ENCODE measurements around the gene PERM1. TPM values are rescaled to one million over a fixed set of nuclear protein-coding genes. Genes with fewer than 3 reads are reported as not detected.
"Not testable (repeated sequence)": the region's sequence is repeated elsewhere in the genome, so short reads cannot be mapped to it uniquely, and the experiment has no call there.

Gene PERM1
- total RNA-seq, 1 donor from 2014 or later = not detected

GRCh38 chr1:952603-953002 lies 29.3 kb downstream of the PERM1 start:
- intact Hi-C loops (cut with micrococcal nuclease) = no loop called here

GRCh38 chr1:952201-952600 lies 29.7 kb downstream of the PERM1 start:
- intact Hi-C loops (cut with micrococcal nuclease) = no loop called here

- intact Hi-C loops (cut with micrococcal nuclease) = no loop called here
Measured at GRCh38 chr1:951364-951763, 30.5 kb downstream of the PERM1 start.

- intact Hi-C loops (cut with micrococcal nuclease) = no loop called here
Measured at GRCh38 chr1:950881-951280, 31.0 kb downstream of the PERM1 start.

GRCh38 chr1:950268-950667 lies 31.6 kb downstream of the PERM1 start:
- intact Hi-C loops (cut with micrococcal nuclease) = no loop called here

GRCh38 chr1:947958-948357 lies 33.9 kb downstream of the PERM1 start:
- intact Hi-C loops (cut with micrococcal nuclease) = no loop called here

- intact Hi-C loops (cut with micrococcal nuclease) = not testable (repeated sequence)
Measured at GRCh38 chr1:946811-947210, 35.1 kb downstream of the PERM1 start.

GRCh38 chr1:945688-946556 lies 36.0 kb downstream of the PERM1 start:
- intact Hi-C loops (cut with micrococcal nuclease) = no loop called here

- intact Hi-C loops (cut with micrococcal nuclease) = no loop called here
Measured at GRCh38 chr1:944341-945325, 37.3 kb downstream of the PERM1 start.

- intact Hi-C loops (cut with micrococcal nuclease) = no loop called here
Measured at GRCh38 chr1:943545-944340, 38.1 kb downstream of the PERM1 start.

GRCh38 chr1:942864-943533 lies 38.9 kb downstream of the PERM1 start:
- intact Hi-C loops (cut with micrococcal nuclease) = no loop called here

- intact Hi-C loops (cut with micrococcal nuclease) = no loop called here
Measured at GRCh38 chr1:942411-942821, 39.5 kb downstream of the PERM1 start.

GRCh38 chr1:941588-942383 lies 40.1 kb downstream of the PERM1 start:
- intact Hi-C loops (cut with micrococcal nuclease) = no loop called here

- intact Hi-C loops (cut with micrococcal nuclease) = no loop called here
Measured at GRCh38 chr1:941015-941587, 40.8 kb downstream of the PERM1 start.

GRCh38 chr1:940107-941014 lies 41.5 kb downstream of the PERM1 start:
- intact Hi-C loops (cut with micrococcal nuclease) = no loop called here

GRCh38 chr1:939511-940106 lies 42.3 kb downstream of the PERM1 start:
- intact Hi-C loops (cut with micrococcal nuclease) = no loop called here

GRCh38 chr1:938711-939489 lies 43.0 kb downstream of the PERM1 start:
- intact Hi-C loops (cut with micrococcal nuclease) = no loop called here
